ENCODE data around the gene SGO1. TPM values are rescaled to one million over a fixed set of nuclear protein-coding genes. Genes with fewer than 3 reads are reported as not detected.

SGO1 gene
- total and polyA plus RNA-seq, 9 donors = 4.2 to 8.1 (median 5.6) TPM

Other genes starting within 250 kb of the SGO1 start
- gene RAB5A, start 239.1 kb downstream of the SGO1 start, total RNA-seq = 30.4 TPM
- 10 to 100 TPM; 32.4 to 49.9 (median 36.5) TPM for gene RAB5A, start 239.1 kb downstream of the SGO1 start, polyA plus RNA-seq (ENCODE audit: insufficient read depth in 1 of 8, insufficient read length in 8 of 8, low replicate concordance in 1 of 8)
- gene PP2D1, start 173.9 kb downstream of the SGO1 start, total RNA-seq = not detected
- gene PP2D1, start 173.9 kb downstream of the SGO1 start, polyA plus RNA-seq (ENCODE audit: insufficient read depth in 1 of 8, insufficient read length in 8 of 8, low replicate concordance in 1 of 8) = under 1 TPM; 0.12 to 0.37 (median 0.21) TPM
- 14.6 TPM for gene KAT2B, start 145.8 kb downstream of the SGO1 start, total RNA-seq
- 10 to 100 TPM; 13.4 to 22.9 (median 17.8) TPM for gene KAT2B, start 145.8 kb downstream of the SGO1 start, polyA plus RNA-seq (ENCODE audit: insufficient read depth in 1 of 8, insufficient read length in 8 of 8, low replicate concordance in 1 of 8)

All from muscle of leg (tissue), 9 donors.